Lung microvascular endothelial cell (primary cell): Measurements from ENCODE around the gene ULK4. TPM values are rescaled to one million over a fixed set of nuclear protein-coding genes. Genes with fewer than 3 reads are reported as not detected.
A peak's percentile ranks its signal among the peaks of the same experiment; 100 is the strongest.
"Not testable (repeated sequence)": the region's sequence is repeated elsewhere in the genome, so short reads cannot be mapped to it uniquely, and the experiment has no call there.

ENCODE experiments used
- DNase-seq, 2 donors: peaks; one replicate each; pipeline versions ENCODE4 v3.0.0 to v3.0.0-alpha.2; 2010; ENCODE audit warnings: low read depth in 2 of 2
- total RNA-seq: library from RNA; depleted of rRNA; stranded (reverse); fragments of >200 nt; gene quantifications from 2 replicates; pipeline ENCODE4 v1.2.1, GENCODE V29; 2014

The ULK4 gene
- total RNA-seq, 1 donor from 2014 or later: 6.3 TPM

DNA sequence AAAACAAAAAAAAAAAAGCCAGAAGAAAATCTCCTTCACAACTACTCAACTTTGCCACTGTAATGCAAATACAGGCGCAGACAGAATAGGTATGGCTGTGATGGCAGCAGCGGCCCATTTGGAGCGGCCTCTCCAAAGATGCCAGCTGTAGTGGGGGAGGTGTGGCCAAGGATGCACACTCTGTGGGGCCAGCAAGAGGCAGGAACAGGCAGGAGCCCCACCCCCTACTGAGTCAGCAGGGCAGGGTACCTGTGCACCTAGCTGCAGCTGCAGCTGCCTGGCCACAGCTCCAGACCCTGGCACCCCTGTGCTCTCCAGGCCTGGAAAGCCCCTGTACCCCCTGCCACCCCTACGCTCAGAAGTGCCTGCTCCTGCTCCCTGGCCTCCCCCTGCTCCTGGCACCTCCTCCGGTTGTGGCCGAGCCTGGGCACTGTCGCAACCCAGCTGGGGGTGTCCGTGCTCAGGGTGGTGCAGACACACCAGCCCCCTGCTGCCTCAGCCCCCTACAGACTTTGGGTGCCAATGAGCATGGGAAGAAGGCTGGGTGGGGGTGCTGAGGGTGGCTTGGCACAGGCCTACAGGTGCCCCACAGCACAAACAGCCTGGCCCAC is 312.7 kb downstream of the ULK4 start:
- DNase-seq: no peak

DNA sequence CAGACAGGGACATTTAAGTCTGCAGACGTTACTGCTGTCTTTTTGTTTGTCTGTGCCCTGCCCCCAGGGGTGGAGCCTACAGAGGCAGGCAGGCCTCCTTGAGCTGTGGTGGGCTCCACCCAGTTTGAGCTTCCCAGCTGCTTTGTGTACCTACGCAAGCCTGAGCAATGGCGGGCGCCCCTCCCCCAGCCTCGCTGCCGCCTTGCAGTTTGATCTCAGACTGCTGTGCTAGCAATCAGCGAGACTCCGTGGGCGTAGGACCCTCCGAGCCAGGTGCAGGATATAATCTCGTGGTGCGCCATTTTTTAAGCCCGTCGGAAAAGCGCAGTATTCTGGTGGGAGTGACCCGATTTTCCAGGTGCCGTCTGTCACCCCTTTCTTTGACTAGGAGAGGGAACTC is 314.2 kb downstream of the ULK4 start:
- not testable (repeated sequence) for DNase-seq

DNA sequence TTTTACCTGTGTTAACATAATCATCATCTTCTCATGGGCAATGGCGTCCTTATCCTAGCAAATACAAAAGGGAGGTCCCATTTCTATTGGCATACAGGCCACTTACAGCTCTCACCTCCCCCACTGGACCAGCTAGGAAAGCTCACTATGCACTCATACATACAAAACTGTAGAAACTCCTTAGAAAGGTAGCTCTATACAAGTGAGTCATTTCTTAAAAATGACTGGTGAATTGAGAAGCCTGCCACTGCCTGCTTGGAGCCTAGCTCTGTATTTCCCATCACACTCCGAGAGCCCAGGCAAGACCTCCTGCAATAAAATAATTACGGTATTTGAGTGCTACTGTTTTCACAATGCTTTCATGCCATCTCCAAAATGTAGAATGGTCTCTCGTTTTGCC is 321.8 kb downstream of the ULK4 start:
- no peak for DNase-seq

DNA sequence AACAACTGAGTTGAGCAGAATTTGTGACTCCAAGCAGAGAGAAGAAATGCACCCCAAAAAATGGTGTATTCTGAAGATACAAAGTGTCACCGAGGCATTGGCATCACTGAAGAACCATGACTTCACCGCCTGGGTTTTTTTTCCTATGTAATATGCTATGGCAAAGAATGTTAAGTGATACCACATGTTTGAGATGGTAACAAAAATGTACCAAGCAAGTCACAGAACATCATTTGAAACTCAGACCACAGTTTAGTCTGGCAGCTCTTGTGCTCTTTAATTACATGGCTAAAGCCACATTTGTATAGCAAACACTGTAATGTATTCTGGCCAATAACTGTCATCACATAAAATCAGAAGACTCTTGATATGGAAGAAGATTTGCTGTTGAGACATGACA is 323.5 kb downstream of the ULK4 start:
- no peak for DNase-seq

GRCh38 chr3:41632700-41633099 is 329.2 kb downstream of the ULK4 start:
- DNase-seq: no peak

DNA sequence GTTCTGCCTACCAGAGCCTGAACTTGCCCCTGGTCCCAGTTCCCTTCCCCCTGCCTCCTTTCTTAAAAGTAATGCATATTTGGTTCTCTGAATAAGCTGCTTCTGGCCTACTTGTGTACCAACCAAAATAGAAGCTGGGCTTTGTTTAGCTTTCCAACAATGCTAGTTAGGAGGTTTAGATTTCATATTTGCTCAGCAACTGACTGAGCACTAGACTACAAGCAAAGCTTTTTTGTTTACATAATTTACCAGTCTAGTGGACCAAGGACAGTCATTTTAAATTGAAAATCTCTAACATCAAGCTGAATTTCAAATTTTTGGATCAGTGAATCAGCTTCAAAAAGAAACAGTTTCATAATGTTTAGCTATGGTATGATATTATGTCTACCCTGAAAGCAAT is 331.2 kb downstream of the ULK4 start:
- no peak for DNase-seq

- no peak for DNase-seq
Measured at GRCh38 chr3:41629986-41630385, 331.9 kb downstream of the ULK4 start.

- DNase-seq: no peak
Measured at GRCh38 chr3:41629072-41629471, 332.8 kb downstream of the ULK4 start.

GRCh38 chr3:41627477-41628087 is 334.3 kb downstream of the ULK4 start:
- no peak for DNase-seq

DNA sequence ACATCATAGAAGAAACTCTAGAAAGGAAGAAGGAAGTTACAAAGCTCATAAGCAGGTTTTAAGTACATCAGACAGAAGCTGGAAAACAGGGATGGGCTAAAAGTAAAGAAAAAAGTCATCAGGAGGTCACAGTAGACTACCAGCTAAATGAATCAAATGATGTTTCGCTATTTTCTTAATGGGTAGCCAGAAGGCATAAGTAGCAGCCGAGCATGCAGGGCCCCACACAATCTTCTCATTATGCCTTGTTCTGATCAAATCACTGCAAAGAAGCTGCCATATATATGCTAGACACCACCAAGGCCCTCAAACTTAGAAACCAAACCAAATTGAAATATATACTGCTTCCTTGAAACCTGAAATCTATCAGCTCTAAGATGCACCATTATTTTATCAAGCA is 349.1 kb downstream of the ULK4 start:
- DNase-seq: no peak

- DNase-seq: no peak
Measured at GRCh38 chr3:41611008-41611407, 350.9 kb downstream of the ULK4 start.

DNA sequence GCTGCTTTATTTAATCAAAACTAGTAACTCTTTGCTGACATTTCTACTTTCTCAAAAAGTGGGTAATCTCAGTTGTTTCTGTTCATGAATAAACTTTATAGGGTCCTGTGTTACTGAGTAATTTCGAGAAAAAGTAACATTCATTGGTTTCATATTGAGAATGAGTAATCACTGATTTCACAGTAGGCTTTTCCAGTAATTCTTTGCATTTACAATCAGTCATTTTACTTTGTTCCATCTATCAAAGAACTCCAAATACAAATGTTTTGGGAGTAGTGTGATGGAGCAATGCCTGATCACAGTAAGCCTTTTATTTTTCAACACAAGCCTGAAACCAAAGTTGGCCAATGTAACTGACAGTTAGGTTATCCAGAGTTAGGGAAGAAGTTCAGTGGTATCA is 353.6 kb downstream of the ULK4 start:
- DNase-seq: no peak

DNA sequence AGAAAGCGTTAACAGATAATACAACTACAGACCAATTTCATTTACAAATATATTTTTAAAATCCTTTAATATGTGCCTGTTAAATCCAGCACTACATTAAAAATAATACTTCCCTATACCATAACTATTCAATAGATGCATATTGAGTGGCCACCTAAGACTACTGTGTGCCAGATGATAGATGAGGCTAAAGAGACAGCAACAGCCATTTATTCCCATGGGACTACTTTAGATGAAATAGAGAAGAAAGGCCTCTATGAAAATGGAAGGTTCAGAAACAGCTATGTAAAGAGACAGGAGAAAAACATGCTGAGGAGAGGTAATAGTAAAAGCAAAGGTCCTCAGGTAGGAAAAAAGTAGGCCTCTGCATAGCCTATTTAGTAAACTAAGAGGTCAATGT is 358.1 kb downstream of the ULK4 start:
- DNase-seq: no peak

DNA sequence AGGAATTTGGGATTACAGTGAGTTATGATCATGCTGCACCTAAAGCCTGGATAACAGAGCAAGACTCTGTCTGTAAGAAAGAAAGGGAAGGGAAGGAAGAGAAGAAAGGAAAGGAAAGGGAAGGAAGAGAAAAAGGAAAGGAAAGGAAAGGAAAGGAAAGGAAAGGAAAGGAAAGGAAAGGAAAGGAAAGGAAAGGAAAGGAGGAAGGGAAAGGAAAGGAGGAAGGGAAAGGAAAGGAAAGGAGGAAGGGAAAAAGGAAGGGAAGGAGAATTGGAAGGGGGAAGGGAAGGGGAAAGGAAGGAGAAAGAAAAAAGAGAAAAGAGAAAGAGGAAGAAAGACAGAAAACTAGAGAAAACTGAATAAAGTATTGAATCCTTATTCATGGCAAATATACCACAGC is 359.8 kb downstream of the ULK4 start:
- no peak for DNase-seq

DNA sequence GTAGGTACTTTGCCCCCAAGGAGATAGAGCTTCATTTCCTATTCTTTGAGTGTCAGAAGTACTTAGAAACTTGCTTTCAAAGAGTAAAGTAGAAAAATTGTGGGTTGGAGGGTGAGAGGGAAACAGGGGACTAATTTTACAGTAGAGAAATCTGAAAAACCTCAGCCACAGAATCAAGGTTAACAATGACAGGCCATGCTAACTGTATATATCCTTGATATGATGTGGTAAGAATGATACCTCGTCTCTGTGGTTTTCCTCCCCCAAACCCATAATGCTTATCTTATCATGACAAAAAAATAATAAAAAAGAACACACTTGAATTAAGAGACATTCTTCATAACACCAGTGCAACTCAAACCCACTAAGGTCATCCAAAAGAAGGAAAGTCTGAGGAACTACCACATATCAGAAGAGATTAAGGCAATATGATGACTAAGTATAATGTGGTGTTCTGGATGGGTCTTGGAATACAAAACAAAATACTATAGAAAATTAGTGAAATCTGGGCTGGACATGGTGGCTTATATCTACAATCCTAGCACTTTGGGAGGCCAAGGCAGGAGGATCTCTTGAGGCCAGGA is 360.4 kb downstream of the ULK4 start:
- DNase-seq: no peak

DNA sequence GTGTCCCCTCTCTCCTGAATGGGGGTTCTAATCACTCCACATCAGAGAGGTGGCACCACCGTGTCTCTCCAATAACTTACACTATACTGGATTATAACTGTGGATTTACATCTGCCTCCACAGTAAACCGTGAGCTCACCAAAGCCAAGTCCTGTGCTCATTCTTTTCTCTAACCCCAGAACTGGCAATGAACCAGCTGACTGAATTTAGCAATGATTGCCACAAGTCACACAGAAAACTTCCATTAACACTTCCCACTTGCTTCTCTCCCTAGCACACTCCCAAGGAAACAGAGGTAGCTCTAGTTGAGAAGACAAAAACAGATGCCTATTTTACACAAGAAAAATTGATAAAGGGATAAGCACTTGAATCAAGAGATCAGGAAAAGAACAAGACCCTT is 361.3 kb downstream of the ULK4 start:
- DNase-seq: no peak

- DNase-seq: no peak
Measured at GRCh38 chr3:41599127-41599484, 362.8 kb downstream of the ULK4 start.

DNA sequence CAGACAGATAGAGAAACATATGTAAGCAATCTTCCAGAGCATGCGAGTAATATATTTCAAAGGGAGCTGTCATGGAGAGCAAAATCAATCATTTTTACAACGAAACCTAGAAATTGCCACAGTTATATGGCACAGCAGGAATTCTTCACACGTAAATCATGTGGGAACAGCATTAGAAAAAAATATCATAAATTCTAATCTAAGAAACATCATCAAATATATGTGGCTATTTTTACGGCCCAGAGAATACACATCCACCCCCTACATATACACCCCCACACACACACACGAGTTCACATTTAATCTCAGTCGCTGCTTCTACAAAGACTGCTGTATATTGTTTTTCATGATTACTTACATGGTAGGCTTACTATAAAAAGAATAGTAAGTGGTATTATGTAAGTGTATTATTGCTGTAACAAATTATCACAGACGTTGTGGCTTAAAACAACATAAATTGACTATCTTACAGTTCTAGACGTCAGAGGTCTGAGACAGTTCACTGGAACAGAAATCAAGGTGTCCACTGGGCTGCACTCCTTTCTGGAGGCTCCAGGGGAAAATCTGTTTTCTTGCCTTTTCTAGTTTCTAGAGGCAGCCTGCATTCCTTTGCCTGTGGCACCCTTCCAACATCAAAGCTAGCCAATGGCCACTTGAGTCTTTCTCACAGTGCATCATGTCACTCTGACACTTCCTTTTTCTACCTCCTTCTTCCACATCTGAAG is 363.3 kb downstream of the ULK4 start:
- DNase-seq: no peak

DNA sequence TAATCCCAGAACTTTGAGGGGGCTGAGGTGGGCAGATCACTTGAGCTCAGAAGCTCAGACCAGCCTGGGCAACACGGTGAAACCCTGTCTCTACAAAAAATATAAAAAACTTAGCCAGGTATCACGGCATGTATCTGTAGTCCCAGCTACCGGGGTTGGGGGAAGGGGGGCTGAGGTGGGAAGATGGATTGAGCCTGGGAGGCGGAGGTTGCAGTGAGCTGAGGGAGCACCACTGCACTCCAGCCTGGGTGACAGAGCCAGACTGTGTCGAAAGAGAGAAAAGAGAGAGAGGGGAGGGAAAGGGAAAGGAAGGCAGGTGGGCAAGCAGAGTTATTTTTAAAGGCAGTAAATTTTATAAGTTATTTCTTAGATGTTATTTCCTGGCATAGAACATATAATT is 368.1 kb downstream of the ULK4 start:
- DNase-seq: no peak

GRCh38 chr3:41592753-41593510 is 369.0 kb downstream of the ULK4 start:
- peak in 1 of 2 donors; percentile 17 for DNase-seq

GRCh38 chr3:41583014-41583413 is 378.9 kb downstream of the ULK4 start:
- DNase-seq: no peak

DNA sequence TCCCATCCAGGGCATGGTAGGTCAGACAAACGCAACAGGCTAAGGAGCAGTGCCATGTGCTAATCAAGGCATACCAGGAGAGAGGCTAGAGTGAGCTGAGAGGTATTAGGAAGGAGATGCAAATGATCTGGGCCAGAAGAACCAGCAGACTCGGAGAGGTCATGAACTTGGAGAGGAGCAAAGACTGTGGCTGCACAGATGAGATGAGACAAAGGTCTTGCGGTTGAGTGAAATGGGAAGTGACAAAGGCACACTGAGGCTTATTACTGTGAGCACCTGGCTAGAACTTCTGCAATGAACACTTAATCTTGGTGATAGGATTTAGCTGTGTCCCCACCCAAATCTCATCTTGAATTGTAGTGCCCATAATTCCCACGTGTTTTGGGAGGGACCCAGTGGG is 380.2 kb downstream of the ULK4 start:
- no peak for DNase-seq
